ENCODE measurements around the gene MAF.

MAF gene

GRCh38 chr16:79557421-79557820 is 43.1 kb downstream of the MAF start:
- ChIA-PET CTCF (interaction anchor here (1.1 kb wide), 1 partner anchor 9 kb away, joined by 5 read pairs; no protein-coding TSS in a partner anchor), POLR2A (no interaction called here)
- no peak for DNase-seq (ENCODE audit: extremely low spot score)
- TF ChIP-seq CTCF (IDR thresholded peaks at IDR 0.05; ENCODE audit: control extremely low read depth, extremely low read depth, low read depth, missing control alignments) = no peak

DNA sequence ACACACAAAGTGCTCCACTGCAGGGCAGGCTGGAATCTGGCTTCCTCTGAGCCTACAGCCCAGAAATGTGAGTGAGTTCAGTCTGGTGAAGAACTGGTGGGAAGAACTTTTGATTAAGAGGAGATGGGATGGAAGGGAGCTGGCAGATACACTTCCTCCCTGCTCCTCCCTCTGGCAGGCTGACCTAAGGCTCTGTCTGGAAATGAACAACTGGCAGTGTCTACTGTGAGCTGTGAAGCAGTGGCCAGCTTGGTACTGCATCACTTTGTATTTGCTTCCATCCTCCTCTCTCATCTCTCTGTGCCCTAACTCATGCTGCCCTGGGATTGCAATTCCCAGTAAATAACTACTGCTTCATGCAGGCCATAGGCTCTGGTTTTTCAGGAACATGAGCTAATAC is 45.6 kb downstream of the MAF start:
- no peak for TF ChIP-seq CTCF (IDR thresholded peaks at IDR 0.05; ENCODE audit: control extremely low read depth, extremely low read depth, low read depth, missing control alignments)
- ChIA-PET CTCF (no interaction called here), POLR2A (no interaction called here)
- DNase-seq (ENCODE audit: extremely low spot score) = no peak

GRCh38 chr16:79550373-79550772 is 50.2 kb downstream of the MAF start:
- POLR2A ChIA-PET = no interaction called here
- CTCF ChIA-PET = interaction anchor here (1.9 kb wide), 1 partner anchor 10 kb away, joined by 4 read pairs; no protein-coding TSS in a partner anchor
- no peak for DNase-seq (ENCODE audit: extremely low spot score)
- TF ChIP-seq CTCF (IDR thresholded peaks at IDR 0.05; ENCODE audit: control extremely low read depth, extremely low read depth, low read depth, missing control alignments) = no peak

DNA sequence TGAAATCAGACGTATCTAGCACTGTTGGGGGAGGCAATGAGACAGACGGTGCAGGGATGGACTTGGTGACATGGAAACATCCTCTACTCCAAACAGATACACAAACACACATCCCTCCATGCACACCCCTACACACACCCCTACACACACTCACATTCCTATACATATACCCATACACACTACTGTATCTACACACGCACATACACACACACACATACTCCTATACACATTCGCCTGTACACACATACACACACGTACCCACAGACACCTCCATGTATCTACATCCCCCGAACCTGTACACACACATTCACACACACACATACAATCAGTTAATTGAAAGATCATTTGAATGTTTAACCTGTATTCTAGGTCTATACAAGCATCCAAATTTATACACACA is 53.5 kb downstream of the MAF start:
- POLR2A ChIA-PET = no interaction called here
- no peak for TF ChIP-seq CTCF (IDR thresholded peaks at IDR 0.05; ENCODE audit: control extremely low read depth, extremely low read depth, low read depth, missing control alignments)
- CTCF ChIA-PET = no interaction called here
- DNase-seq (ENCODE audit: extremely low spot score) = no peak
